Left ventricle myocardium inferior (tissue), 1 donor: Measurements from ENCODE around the gene ANXA6. TPM values are rescaled to one million over a fixed set of nuclear protein-coding genes. Genes with fewer than 3 reads are reported as not detected.
A peak's percentile ranks its signal among the peaks of the same experiment; 100 is the strongest.

Source experiments
- DNase-seq: peaks from one replicate; pipeline ENCODE4 v3.0.0-alpha.2; 2020
- H3K27ac ChIP-seq: fragments of 200-600 bp; replicated peaks from 2 replicates; pipeline ENCODE4 v1.8.0; 2021
- H3K27me3 ChIP-seq: fragments of 200-600 bp; 2 replicates; pipeline ENCODE4 v1.8.0; 2021; ENCODE audit warnings: low read depth
- H3K36me3 ChIP-seq: fragments of 200-600 bp; 2 replicates; pipeline ENCODE4 v1.8.0; 2021
- H3K4me1 ChIP-seq: fragments of 200-600 bp; 2 replicates; pipeline ENCODE4 v1.8.0; 2021
- H3K4me3 ChIP-seq: fragments of 200-600 bp; 2 replicates; pipeline ENCODE4 v1.8.0; 2021; ENCODE audit warnings: mild to moderate bottlenecking, moderate library complexity
- H3K9me3 ChIP-seq: fragments of 200-600 bp; replicated peaks from 2 replicates; pipeline ENCODE4 v1.8.0; 2021
- intact Hi-C: fragments of 100-400 bp; cut with micrococcal nuclease; formaldehyde crosslinking; loops from one replicate; pipeline ENCODE4 v1.11.0; 2022
- total RNA-seq: library from RNA; stranded (reverse); fragmentation: NEBNext Ultra II Directional; extraction: Animal tissue kit (Norgen Biotek cat#: 25700); gene quantifications from one replicate; pipeline ENCODE4 v1.2.1, GENCODE V29; 2021
- TF ChIP-seq, protein P1 (sequence below): fragments of 200-600 bp; IDR thresholded peaks from 2 replicates; pipeline ENCODE4 v1.8.0; 2021; ENCODE audit warnings: antibody characterized with exemption, mild to moderate bottlenecking, borderline replicate concordance
- donor health status: DM: no; HTN: yes; CAD: no; lungs with severe emphysema.

The ANXA6 gene
- total RNA-seq, 1 donor from 2014 or later, result 195 TPM

DNA sequence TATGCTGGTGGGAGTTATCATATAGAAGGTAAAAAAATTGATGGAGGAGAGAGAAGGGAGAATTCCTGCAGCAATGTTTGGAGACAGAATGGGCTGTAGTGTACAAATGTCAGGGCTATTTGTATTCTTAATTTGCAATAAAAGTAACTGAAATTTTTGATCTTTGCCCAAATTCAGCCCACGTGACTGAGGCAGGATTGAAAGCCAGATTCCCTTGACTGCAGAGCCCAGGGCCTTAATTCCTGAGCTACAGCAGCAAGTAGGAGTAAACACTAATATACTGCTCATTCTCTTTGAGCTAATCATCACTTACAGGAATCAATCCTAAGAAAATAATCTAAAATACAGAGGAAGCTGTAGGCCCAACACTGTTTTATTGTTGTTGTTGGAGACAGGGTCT, 5.2 kb upstream of the ANXA6 start:
- no peak for DNase-seq
- H3K9me3 ChIP-seq, result no peaks in the 10 kb centered on the region
- intact Hi-C loops, result loop anchor here (5.0 kb wide), 1 partner anchor 40 kb away; no protein-coding TSS in a partner anchor
- no peak overlapping the region for H3K4me3 ChIP-seq
- TF ChIP-seq, protein P1, sequence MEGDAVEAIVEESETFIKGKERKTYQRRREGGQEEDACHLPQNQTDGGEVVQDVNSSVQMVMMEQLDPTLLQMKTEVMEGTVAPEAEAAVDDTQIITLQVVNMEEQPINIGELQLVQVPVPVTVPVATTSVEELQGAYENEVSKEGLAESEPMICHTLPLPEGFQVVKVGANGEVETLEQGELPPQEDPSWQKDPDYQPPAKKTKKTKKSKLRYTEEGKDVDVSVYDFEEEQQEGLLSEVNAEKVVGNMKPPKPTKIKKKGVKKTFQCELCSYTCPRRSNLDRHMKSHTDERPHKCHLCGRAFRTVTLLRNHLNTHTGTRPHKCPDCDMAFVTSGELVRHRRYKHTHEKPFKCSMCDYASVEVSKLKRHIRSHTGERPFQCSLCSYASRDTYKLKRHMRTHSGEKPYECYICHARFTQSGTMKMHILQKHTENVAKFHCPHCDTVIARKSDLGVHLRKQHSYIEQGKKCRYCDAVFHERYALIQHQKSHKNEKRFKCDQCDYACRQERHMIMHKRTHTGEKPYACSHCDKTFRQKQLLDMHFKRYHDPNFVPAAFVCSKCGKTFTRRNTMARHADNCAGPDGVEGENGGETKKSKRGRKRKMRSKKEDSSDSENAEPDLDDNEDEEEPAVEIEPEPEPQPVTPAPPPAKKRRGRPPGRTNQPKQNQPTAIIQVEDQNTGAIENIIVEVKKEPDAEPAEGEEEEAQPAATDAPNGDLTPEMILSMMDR, result no peak
- H3K4me1 ChIP-seq, result peaks cover 31% of the 10 kb centered on the region
- H3K36me3 ChIP-seq, result no peaks in the 10 kb centered on the region
- H3K27me3 ChIP-seq, result no peaks in the 10 kb centered on the region
- H3K27ac ChIP-seq, result no peak overlapping the region

DNA sequence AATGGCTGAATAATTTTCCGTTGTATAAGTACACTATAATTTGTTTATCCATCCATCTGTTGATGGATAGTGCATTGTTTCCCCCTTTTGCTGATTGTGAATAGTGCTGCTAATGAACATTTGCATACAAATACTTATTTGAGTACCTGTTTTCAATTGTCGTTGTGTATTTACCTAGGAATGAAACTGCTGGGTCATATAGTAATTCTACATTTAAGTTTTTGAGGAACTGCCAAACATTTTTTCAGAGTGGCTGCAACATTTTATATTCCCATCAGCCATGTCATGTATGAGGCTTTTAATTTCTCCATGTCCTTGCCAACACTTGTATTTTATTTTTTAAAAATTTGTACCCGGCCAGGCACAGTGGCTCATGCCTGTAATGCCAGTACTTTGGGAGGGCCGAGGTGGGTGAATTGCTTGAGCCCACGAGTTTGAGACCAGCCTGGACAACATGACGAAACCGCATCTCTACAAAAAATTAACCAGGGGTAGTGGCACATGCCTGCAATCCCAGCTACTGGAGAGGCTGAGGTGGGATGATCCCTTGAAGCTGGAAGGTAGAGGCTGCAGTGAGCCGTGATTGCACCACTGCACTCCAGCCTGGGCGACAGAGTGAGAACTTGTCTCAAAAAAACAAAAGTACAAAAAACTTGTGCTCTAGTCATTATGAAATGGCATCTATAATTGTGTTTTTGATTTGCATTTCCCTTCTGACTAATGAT, 2.2 kb upstream of the ANXA6 start:
- Histone ChIP-seq H3K36me3 (no peaks in the 10 kb centered on the region), H3K27ac (no peak overlapping the region), H3K4me3 (no peak overlapping the region), H3K9me3 (no peaks in the 10 kb centered on the region), H3K27me3 (no peaks in the 10 kb centered on the region), H3K4me1 (peaks cover 45% of the 10 kb centered on the region)
- intact Hi-C loops, result loop anchor here (5.0 kb wide), 1 partner anchor 38 kb away; no protein-coding TSS in a partner anchor
- no peak for DNase-seq
- TF ChIP-seq, protein P1, result no peak

DNA sequence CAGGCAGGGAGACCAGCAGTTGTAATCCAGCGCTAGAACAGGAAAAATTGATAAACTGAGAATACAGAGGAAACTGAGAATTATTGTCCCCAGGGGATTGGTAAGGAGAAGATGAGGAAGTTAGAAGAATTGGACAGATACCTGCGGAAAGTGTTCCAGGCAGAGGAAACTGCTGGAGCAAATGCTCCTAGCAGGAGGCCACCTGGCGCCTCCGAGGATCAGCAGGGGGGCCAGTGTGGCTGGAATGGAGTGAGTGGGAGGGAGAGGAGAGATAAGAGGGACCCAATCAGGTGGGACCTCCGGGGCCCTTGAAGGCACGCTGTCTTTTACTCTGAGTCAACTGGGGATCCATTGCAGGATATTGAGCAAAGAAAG, 695 bp upstream of the ANXA6 start:
- TF ChIP-seq, protein P1, result no peak
- intact Hi-C loops, result no loop called here
- peaks cover 54% of the 10 kb centered on the region for H3K4me1 ChIP-seq

DNA sequence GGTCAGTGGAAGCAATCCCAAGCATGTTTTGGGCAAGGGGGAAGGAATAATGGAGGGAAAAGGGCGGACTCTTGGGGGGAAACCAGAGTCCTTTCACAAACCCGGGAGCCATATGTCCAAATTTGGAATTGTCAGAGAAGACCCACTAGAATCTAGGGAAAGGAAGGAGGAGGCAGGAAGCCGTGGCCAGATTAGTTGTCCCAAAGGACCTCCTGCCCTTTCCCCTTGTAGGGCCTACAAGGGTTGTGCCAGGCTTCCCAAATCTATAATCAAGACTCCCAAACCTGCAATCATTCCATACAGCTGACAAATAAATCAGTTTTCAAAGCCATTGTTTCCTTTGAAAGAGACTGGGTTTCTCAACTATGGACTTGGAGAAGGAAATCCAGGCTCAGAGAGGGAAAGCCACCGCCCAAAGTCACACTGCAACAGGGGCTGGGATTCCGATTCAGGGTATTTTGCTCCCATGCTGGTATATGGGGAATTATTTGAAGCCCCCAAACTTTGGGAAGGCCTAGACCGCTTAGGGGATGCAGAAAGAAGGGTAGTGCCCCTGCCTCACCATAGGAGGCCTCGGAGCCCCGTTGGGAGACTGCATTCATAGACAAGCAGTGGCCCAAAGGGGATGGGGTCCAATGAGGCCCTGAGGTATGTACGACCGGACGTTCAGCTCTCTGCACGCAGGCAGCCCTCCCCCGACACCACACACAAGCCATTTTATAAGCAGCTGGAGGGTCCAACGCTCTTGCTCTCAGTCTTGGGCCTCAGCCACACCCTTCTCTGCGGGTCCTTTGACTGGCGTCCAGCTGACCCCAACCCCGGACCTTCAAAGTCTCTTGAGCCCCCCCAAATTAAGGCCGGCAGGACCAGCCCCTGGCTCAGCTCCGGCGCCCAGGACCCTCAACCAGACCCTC, 815 bp downstream of the ANXA6 start:
- peaks cover 68% of the 10 kb centered on the region for H3K4me1 ChIP-seq

More for the DNA sequence above, 695 bp upstream of the ANXA6 start:
- no peak for DNase-seq
- H3K27me3 ChIP-seq, result no peaks in the 10 kb centered on the region
- H3K27ac ChIP-seq, result peak overlapping the region; percentile 93
- no peaks in the 10 kb centered on the region for H3K36me3 ChIP-seq
- H3K9me3 ChIP-seq, result no peaks in the 10 kb centered on the region
- peak overlapping the region; percentile 88 for H3K4me3 ChIP-seq

More for the DNA sequence above, 815 bp downstream of the ANXA6 start:
- Histone ChIP-seq H3K9me3 (no peaks in the 10 kb centered on the region), H3K27ac (peak overlapping the region; percentile 93), H3K4me3 (peak overlapping the region; percentile 88), H3K27me3 (no peaks in the 10 kb centered on the region), H3K36me3 (no peaks in the 10 kb centered on the region)
- DNase-seq, result no peak
- intact Hi-C loops, result no loop called here
- TF ChIP-seq, protein P1, result peak; percentile 9
